HepG2 (cell line): Measurements from ENCODE around the gene C16orf90. TPM values are rescaled to one million over a fixed set of nuclear protein-coding genes. Genes with fewer than 3 reads are reported as not detected.

Experiments
- ADNP ChIP-seq: sonication (generic); formaldehyde crosslinking; IDR thresholded peaks from 2 replicates; pipeline ENCODE4 v1.4.0; 2020; ENCODE audit warnings: missing genetic modification reagents
- GLI4 ChIP-seq: sonication (generic); formaldehyde crosslinking; IDR thresholded peaks from 2 replicates; pipeline ENCODE4 v1.5.1; 2020; ENCODE audit warnings: missing genetic modification reagents, mild to moderate bottlenecking, moderate library complexity, borderline replicate concordance
- HOXA5 ChIP-seq: sonication (generic); formaldehyde crosslinking; IDR thresholded peaks from 2 replicates; pipeline ENCODE4 v1.4.0; 2020; ENCODE audit warnings: missing genetic modification reagents
- KLF16 ChIP-seq, 2 experiments: sonication (generic) in 1 of 2; formaldehyde crosslinking in 1 of 2; IDR thresholded peaks; 2 replicates each; pipeline versions ENCODE4 v1.6.1 to v1.8.0; 2016 to 2023; ENCODE audit warnings: missing genetic modification reagents in 2 of 2, missing compliant biosample characterization in 1 of 2
- MED8 ChIP-seq: sonication (generic); formaldehyde crosslinking; IDR thresholded peaks from 2 replicates; pipeline ENCODE4 v1.8.1; 2023; ENCODE audit warnings: mild to moderate bottlenecking, missing genetic modification reagents; ENCODE audit not compliant: insufficient replicate concordance
- RAD51 ChIP-seq: fragments of 450-650 bp; IDR thresholded peaks from 2 replicates; pipeline ENCODE4 v1.6.1; 2016; ENCODE audit warnings: borderline replicate concordance
- RARA ChIP-seq: IDR thresholded peaks from 2 replicates; pipeline ENCODE4 v1.6.1; 2016; ENCODE audit warnings: missing genetic modification reagents, missing compliant biosample characterization
- SAP130 ChIP-seq: IDR thresholded peaks from 2 replicates; pipeline ENCODE4 v1.6.1; 2016; ENCODE audit warnings: low read depth
- SMAD9 ChIP-seq: sonication (generic); formaldehyde crosslinking; IDR thresholded peaks from 2 replicates; pipeline ENCODE4 v1.5.1; 2020; ENCODE audit warnings: mild to moderate bottlenecking, missing genetic modification reagents
- SMARCC2 ChIP-seq: fragments of 450-650 bp; IDR thresholded peaks from 2 replicates; pipeline ENCODE4 v1.6.1; 2017; ENCODE audit warnings: antibody characterized with exemption, mild to moderate bottlenecking
- SP140L ChIP-seq: sonication (generic); formaldehyde crosslinking; IDR thresholded peaks from 2 replicates; pipeline ENCODE4 v1.4.0; 2020; ENCODE audit warnings: missing genetic modification reagents, borderline replicate concordance
- SSRP1 ChIP-seq: IDR thresholded peaks from 2 replicates; pipeline ENCODE4 v1.6.1; 2016; ENCODE audit warnings: control low read depth
- ZC3H13 ChIP-seq: sonication (generic); formaldehyde crosslinking; IDR thresholded peaks from 2 replicates; pipeline ENCODE4 v1.8.1; 2023; ENCODE audit warnings: mild to moderate bottlenecking, missing genetic modification reagents, moderate library complexity
- ZKSCAN1 ChIP-seq: fragments of 150-350 bp; IDR thresholded peaks from 2 replicates; pipeline ENCODE4 v1.6.1; 2014; ENCODE audit warnings: low read length
- ZNF224 ChIP-seq: sonication (generic); formaldehyde crosslinking; IDR thresholded peaks from 2 replicates; pipeline ENCODE4 v1.5.0; 2020; ENCODE audit warnings: mild to moderate bottlenecking, missing genetic modification reagents
- ZNF337 ChIP-seq: sonication (generic); formaldehyde crosslinking; IDR thresholded peaks from 2 replicates; pipeline ENCODE4 v1.5.1; 2020; ENCODE audit warnings: missing genetic modification reagents, low read depth, mild to moderate bottlenecking, borderline replicate concordance
- ZNF431 ChIP-seq: sonication (generic); formaldehyde crosslinking; IDR thresholded peaks from 2 replicates; pipeline ENCODE4 v1.9.0; 2022; ENCODE audit warnings: missing genetic modification reagents, low read depth, mild to moderate bottlenecking, borderline replicate concordance
- ZNF652 ChIP-seq: IDR thresholded peaks from 2 replicates; pipeline ENCODE4 v1.6.1; 2016; ENCODE audit warnings: low read depth, borderline replicate concordance
- polyA plus RNA-seq, 8 experiments: library from polyadenylated mRNA; depleted of rRNA in 3 of 8; stranded (reverse) in 7 of 8; unstranded in 1 of 8; fragments of >200 nt; fragmentation: Illumina TruSeq in 4 of 8; extraction: Trizol in 4 of 8; gene quantifications; 2 replicates each; pipeline versions ENCODE4 v1.2.1 to v1.2.3, GENCODE V29; 2011 to 2016; ENCODE audit warnings: low read depth in 4 of 8, missing spikeins in 1 of 8, mixed read lengths in 1 of 8; ENCODE audit not compliant: insufficient read depth in 1 of 8
- total RNA-seq, 5 experiments: library from RNA; depleted of rRNA; stranded (reverse); fragments of >200 nt; fragmentation: Illumina TruSeq; extraction: Trizol; gene quantifications; 2 replicates each; pipeline ENCODE4 v1.2.3, GENCODE V29; 2016; ENCODE audit warnings: low read depth in 1 of 5
- TF ChIP-seq, protein P1 (sequence below): sonication (generic); formaldehyde crosslinking; IDR thresholded peaks from 2 replicates; pipeline ENCODE4 v1.5.0; 2020; ENCODE audit warnings: mild to moderate bottlenecking, missing genetic modification reagents, borderline replicate concordance
- TF ChIP-seq, protein P2 (sequence below): sonication (generic); formaldehyde crosslinking; IDR thresholded peaks from 2 replicates; pipeline ENCODE4 v1.4.0; 2020; ENCODE audit warnings: missing genetic modification reagents
- TF ChIP-seq, protein P3 (sequence below): sonication (generic); formaldehyde crosslinking; IDR thresholded peaks from 2 replicates; pipeline ENCODE4 v1.5.0; 2020; ENCODE audit warnings: missing genetic modification reagents
- TF ChIP-seq, protein P4 (sequence below): sonication (generic); formaldehyde crosslinking; IDR thresholded peaks from 2 replicates; pipeline ENCODE4 v1.4.0; 2020; ENCODE audit warnings: missing genetic modification reagents
- TF ChIP-seq, protein P5 (sequence below): sonication (generic); formaldehyde crosslinking; IDR thresholded peaks from 2 replicates; pipeline ENCODE4 v1.4.0; 2020; ENCODE audit warnings: missing genetic modification reagents, borderline replicate concordance

C16orf90 gene
- total and polyA plus RNA-seq, 2 of the 13 experiments (the other 11 are each of a cell fraction or from before 2014, with no cell fraction given) = not detected

DNA sequence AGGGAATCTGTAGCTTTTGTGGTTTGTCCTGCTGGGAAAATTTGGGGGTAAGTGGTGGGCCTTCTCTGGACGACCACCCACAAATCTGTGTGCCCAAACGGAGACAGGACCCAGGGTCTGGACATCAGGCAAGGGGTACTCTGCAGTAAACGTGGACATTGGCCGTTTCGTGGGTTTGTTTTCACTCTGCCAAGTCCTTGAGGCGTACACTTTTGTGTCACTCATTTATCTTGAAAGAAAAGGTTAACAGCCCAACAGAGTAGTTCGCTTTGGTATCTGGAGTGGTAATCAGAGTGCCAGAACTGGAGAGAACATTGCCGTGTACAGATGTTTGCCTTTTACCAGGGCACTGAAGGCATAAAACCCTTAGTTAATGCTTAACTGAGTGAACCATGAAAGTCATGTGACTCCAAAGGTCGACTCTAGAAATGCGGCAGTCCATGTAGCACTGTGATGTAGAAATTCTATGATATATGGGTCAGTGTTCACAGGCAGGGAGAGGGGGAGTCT lies 36.4 kb downstream of the C16orf90 start (continued):
- TF ChIP-seq, protein P1, sequence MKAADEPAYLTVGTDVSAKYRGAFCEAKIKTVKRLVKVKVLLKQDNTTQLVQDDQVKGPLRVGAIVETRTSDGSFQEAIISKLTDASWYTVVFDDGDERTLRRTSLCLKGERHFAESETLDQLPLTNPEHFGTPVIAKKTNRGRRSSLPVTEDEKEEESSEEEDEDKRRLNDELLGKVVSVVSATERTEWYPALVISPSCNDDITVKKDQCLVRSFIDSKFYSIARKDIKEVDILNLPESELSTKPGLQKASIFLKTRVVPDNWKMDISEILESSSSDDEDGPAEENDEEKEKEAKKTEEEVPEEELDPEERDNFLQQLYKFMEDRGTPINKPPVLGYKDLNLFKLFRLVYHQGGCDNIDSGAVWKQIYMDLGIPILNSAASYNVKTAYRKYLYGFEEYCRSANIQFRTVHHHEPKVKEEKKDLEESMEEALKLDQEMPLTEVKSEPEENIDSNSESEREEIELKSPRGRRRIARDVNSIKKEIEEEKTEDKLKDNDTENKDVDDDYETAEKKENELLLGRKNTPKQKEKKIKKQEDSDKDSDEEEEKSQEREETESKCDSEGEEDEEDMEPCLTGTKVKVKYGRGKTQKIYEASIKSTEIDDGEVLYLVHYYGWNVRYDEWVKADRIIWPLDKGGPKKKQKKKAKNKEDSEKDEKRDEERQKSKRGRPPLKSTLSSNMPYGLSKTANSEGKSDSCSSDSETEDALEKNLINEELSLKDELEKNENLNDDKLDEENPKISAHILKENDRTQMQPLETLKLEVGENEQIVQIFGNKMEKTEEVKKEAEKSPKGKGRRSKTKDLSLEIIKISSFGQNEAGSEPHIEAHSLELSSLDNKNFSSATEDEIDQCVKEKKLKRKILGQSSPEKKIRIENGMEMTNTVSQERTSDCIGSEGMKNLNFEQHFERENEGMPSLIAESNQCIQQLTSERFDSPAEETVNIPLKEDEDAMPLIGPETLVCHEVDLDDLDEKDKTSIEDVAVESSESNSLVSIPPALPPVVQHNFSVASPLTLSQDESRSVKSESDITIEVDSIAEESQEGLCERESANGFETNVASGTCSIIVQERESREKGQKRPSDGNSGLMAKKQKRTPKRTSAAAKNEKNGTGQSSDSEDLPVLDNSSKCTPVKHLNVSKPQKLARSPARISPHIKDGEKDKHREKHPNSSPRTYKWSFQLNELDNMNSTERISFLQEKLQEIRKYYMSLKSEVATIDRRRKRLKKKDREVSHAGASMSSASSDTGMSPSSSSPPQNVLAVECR (CRISPR knock-in tag) = peak; percentile 40; the same call in 1 of the 2 replicates
- TF ChIP-seq, protein P2, sequence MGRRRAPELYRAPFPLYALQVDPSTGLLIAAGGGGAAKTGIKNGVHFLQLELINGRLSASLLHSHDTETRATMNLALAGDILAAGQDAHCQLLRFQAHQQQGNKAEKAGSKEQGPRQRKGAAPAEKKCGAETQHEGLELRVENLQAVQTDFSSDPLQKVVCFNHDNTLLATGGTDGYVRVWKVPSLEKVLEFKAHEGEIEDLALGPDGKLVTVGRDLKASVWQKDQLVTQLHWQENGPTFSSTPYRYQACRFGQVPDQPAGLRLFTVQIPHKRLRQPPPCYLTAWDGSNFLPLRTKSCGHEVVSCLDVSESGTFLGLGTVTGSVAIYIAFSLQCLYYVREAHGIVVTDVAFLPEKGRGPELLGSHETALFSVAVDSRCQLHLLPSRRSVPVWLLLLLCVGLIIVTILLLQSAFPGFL (CRISPR knock-in tag) = no peak
- peak; percentile 30 for TF ChIP-seq RARA (CRISPR knock-in tag)
- no peak for TF ChIP-seq SMAD9
- no peak for TF ChIP-seq ZNF224 (CRISPR knock-in tag)
- TF ChIP-seq, protein P3, sequence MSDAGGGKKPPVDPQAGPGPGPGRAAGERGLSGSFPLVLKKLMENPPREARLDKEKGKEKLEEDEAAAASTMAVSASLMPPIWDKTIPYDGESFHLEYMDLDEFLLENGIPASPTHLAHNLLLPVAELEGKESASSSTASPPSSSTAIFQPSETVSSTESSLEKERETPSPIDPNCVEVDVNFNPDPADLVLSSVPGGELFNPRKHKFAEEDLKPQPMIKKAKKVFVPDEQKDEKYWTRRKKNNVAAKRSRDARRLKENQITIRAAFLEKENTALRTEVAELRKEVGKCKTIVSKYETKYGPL = no peak
- TF ChIP-seq ZC3H13 (CRISPR knock-in tag) = no peak
- peak; percentile 33; the same call in 1 of the 2 replicates for TF ChIP-seq HOXA5 (CRISPR knock-in tag)
- TF ChIP-seq RAD51 = peak; percentile 60; the same call in 1 of the 2 replicates
- peak in 1 of 2 experiments; percentile 64; a peak in 1 of 4 replicates for TF ChIP-seq KLF16 (CRISPR knock-in tag; IDR thresholded peaks at IDR 0.05)
- TF ChIP-seq MED8 (CRISPR knock-in tag) = no peak
- peak; percentile 53; the same call in 1 of the 2 replicates for TF ChIP-seq ZKSCAN1
- TF ChIP-seq, protein P4, sequence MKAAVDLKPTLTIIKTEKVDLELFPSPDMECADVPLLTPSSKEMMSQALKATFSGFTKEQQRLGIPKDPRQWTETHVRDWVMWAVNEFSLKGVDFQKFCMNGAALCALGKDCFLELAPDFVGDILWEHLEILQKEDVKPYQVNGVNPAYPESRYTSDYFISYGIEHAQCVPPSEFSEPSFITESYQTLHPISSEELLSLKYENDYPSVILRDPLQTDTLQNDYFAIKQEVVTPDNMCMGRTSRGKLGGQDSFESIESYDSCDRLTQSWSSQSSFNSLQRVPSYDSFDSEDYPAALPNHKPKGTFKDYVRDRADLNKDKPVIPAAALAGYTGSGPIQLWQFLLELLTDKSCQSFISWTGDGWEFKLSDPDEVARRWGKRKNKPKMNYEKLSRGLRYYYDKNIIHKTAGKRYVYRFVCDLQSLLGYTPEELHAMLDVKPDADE (CRISPR knock-in tag) = no peak
- no peak for TF ChIP-seq SMARCC2
- TF ChIP-seq SP140L (CRISPR knock-in tag) = no peak
- no peak for TF ChIP-seq ADNP (CRISPR knock-in tag)
- TF ChIP-seq, protein P5, sequence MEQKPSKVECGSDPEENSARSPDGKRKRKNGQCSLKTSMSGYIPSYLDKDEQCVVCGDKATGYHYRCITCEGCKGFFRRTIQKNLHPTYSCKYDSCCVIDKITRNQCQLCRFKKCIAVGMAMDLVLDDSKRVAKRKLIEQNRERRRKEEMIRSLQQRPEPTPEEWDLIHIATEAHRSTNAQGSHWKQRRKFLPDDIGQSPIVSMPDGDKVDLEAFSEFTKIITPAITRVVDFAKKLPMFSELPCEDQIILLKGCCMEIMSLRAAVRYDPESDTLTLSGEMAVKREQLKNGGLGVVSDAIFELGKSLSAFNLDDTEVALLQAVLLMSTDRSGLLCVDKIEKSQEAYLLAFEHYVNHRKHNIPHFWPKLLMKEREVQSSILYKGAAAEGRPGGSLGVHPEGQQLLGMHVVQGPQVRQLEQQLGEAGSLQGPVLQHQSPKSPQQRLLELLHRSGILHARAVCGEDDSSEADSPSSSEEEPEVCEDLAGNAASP (CRISPR knock-in tag) = no peak
- 0 out of 2 replicates have a peak, but pooled peaks have one; percentile 8 for TF ChIP-seq ZNF652 (CRISPR knock-in tag)
- TF ChIP-seq GLI4 = no peak
- TF ChIP-seq SSRP1 (CRISPR knock-in tag) = peak; percentile 87
- TF ChIP-seq ZNF337 (CRISPR knock-in tag) = peak; percentile 88; the same call in 1 of the 2 replicates
- no peak for TF ChIP-seq ZNF431
- TF ChIP-seq SAP130 (CRISPR knock-in tag) = peak; percentile 94
